Prostate gland (tissue), 2 donors: Measurements from ENCODE around the gene ORC5.

Experiments used
- CTCF ChIP-seq, 4 experiments: fragments of 200-600 bp in 2 of 4; fragments of 450-650 bp in 2 of 4; sonication (generic) in 2 of 4; IDR thresholded peaks; 1 replicate in 3 of 4; 2 replicates in 1 of 4; pipeline ENCODE4 v1.5.1; 2016 to 2019; ENCODE audit warnings: antibody characterized with exemption in 4 of 4, mild to moderate bottlenecking in 2 of 4, moderate library complexity in 2 of 4
- POLR2A ChIP-seq: fragments of 450-650 bp; IDR thresholded peaks from one replicate; pipeline ENCODE4 v1.6.1; 2016; ENCODE audit warnings: antibody characterized with exemption, mild to moderate bottlenecking
- POLR2AphosphoS5 ChIP-seq: sonication (generic); formaldehyde crosslinking; IDR thresholded peaks from one replicate; pipeline ENCODE4 v1.6.1; 2017; ENCODE audit warnings: antibody characterized with exemption

- TF ChIP-seq CTCF (IDR thresholded peaks at IDR 0.05) (no peak), POLR2AphosphoS5 (no peak), POLR2A (no peak)
These were observed 111.1 kb downstream of the ORC5 start for GRCh38 chr7:104096683-104097082.
